SK-N-SH (cell line): ENCODE results near the gene CBFA2T2. TPM values are rescaled to one million over a fixed set of nuclear protein-coding genes. Genes with fewer than 3 reads are reported as not detected.

Experiments
- CTCF ChIA-PET: fragments of 300-600, 350-600 bp; formaldehyde crosslinking; extraction: SDS; loops from one replicate; lab custom pipeline; 2021; lab: Yijun Ruan, JAX
- POLR2A ChIA-PET: fragments of 350-600 bp; sonication (Branson Sonifier 250); formaldehyde crosslinking; extraction: SDS; loops from one replicate; lab custom pipeline; 2020; ENCODE audit warnings: antibody characterized with exemption, inconsistent platforms; lab: Yijun Ruan, JAX
- DNase-seq: peaks from one replicate; pipeline ENCODE4 v3.0.0; 2012
- H2AFZ ChIP-seq: fragments of 200-600 bp; sonication (generic); 2 replicates; pipeline ENCODE4 v1.8.1; 2016; ENCODE audit warnings: antibody characterized with exemption, mild to moderate bottlenecking, low read depth
- H3F3A ChIP-seq: fragments of 200-600 bp; sonication (generic); replicated peaks from 2 replicates; pipeline ENCODE3; 2016; ENCODE audit warnings: antibody characterized with exemption, mild to moderate bottlenecking; ENCODE audit not compliant: insufficient read depth
- H3K27ac ChIP-seq, 2 experiments: fragments of 200-500 bp in 1 of 2; fragments of 200-600 bp in 1 of 2; sonication (Bioruptor generic) in 1 of 2; sonication (generic), shearing (Covaris generic) in 1 of 2; 2 replicates each; pipeline versions ENCODE4 v1.5.1 to v1.6.1; 2014 to 2016; ENCODE audit warnings: low read depth in 2 of 2, inconsistent platforms in 1 of 2, low read length in 1 of 2, mild to moderate bottlenecking in 1 of 2, mixed read lengths in 1 of 2
- H3K27me3 ChIP-seq: fragments of 200-600 bp; sonication (generic), shearing (Covaris generic); 2 replicates; pipeline ENCODE4 v1.6.1; 2016; ENCODE audit warnings: mixed run types; ENCODE audit not compliant: insufficient read depth
- H3K36me3 ChIP-seq, 2 experiments: fragments of 200-500 bp in 1 of 2; fragments of 200-600 bp in 1 of 2; sonication (Bioruptor generic) in 1 of 2; sonication (generic) in 1 of 2; replicated peaks in 1 of 2; 2 replicates each; pipeline versions ENCODE3 to v1.5.1; 2014 to 2016; ENCODE audit warnings: low read length in 1 of 2, mild to moderate bottlenecking in 1 of 2; ENCODE audit not compliant: insufficient read depth in 2 of 2, control insufficient read depth in 1 of 2
- H3K4me1 ChIP-seq, 2 experiments: fragments of 200-500 bp in 1 of 2; fragments of 200-600 bp in 1 of 2; sonication (Bioruptor generic) in 1 of 2; sonication (generic), shearing (Covaris generic) in 1 of 2; 2 replicates each; pipeline versions ENCODE4 v1.5.1 to v1.6.1; 2014 to 2016; ENCODE audit warnings: low read depth in 1 of 2, low read length in 1 of 2, mixed run types in 1 of 2; ENCODE audit not compliant: insufficient read depth in 2 of 2, control insufficient read depth in 1 of 2
- H3K4me2 ChIP-seq: fragments of 200-600 bp; sonication (generic), shearing (Covaris generic); 2 replicates; pipeline ENCODE4 v1.6.1; 2017; ENCODE audit warnings: mixed run types
- H3K4me3 ChIP-seq, 2 experiments: fragments of 200-500 bp in 1 of 2; fragments of 200-600 bp in 1 of 2; sonication (Bioruptor generic) in 1 of 2; sonication (generic), shearing (Covaris generic) in 1 of 2; 2 replicates each; pipeline versions ENCODE4 v1.5.1 to v1.8.1; 2014 to 2016; ENCODE audit warnings: low read depth in 2 of 2, inconsistent platforms in 1 of 2, low read length in 1 of 2, mild to moderate bottlenecking in 1 of 2, mixed read lengths in 1 of 2, moderate library complexity in 1 of 2
- H3K79me2 ChIP-seq: fragments of 200-600 bp; sonication (generic); 2 replicates; pipeline ENCODE4 v1.8.1; 2017; ENCODE audit warnings: mild to moderate bottlenecking; ENCODE audit not compliant: insufficient read depth
- H3K9ac ChIP-seq: fragments of 200-600 bp; sonication (generic); 2 replicates; pipeline ENCODE4 v1.6.1; 2017; ENCODE audit warnings: mixed run types
- H3K9me2 ChIP-seq: fragments of 200-600 bp; sonication (generic); 2 replicates; pipeline ENCODE4 v1.6.1; 2017; ENCODE audit warnings: mixed run types
- H3K9me3 ChIP-seq: fragments of 200-600 bp; sonication (generic); 2 replicates; pipeline ENCODE4 v1.6.1; 2017; ENCODE audit warnings: mixed run types, mild to moderate bottlenecking, moderate library complexity
- H4K20me1 ChIP-seq: fragments of 200-600 bp; sonication (generic); 2 replicates; pipeline ENCODE4 v1.6.1; 2017; ENCODE audit warnings: mild to moderate bottlenecking, mixed run types; ENCODE audit not compliant: insufficient read depth
- EP300 ChIP-seq, 2 experiments: IDR thresholded peaks; 2 replicates each; pipeline versions ENCODE4 v1.4.0 to v1.6.1; 2012; ENCODE audit warnings: borderline replicate concordance in 1 of 2, low read depth in 1 of 2, low read length in 1 of 2
- EZH2phosphoT487 ChIP-seq: fragments of 200-600 bp; sonication (generic); IDR thresholded peaks from 2 replicates; pipeline ENCODE4 v1.6.1; 2017; ENCODE audit warnings: low read depth, mixed run types, mild to moderate bottlenecking, antibody characterized with exemption, moderate library complexity, borderline replicate concordance
- FOSL2 ChIP-seq: IDR thresholded peaks from 2 replicates; pipeline ENCODE4 v1.4.0; 2012; ENCODE audit warnings: low read depth, mild to moderate bottlenecking, moderate library complexity, borderline replicate concordance
- FOXJ3 ChIP-seq: sonication (generic); formaldehyde crosslinking; IDR thresholded peaks from 2 replicates; pipeline ENCODE4 v1.5.1; 2020; ENCODE audit warnings: mild to moderate bottlenecking, missing genetic modification reagents
- GABPA ChIP-seq: IDR thresholded peaks from 2 replicates; pipeline ENCODE4 v1.4.0; 2012; ENCODE audit warnings: low read depth, mild to moderate bottlenecking
- GATA2 ChIP-seq: sonication (generic); formaldehyde crosslinking; IDR thresholded peaks from 2 replicates; pipeline ENCODE4 v1.5.0; 2020; ENCODE audit warnings: mild to moderate bottlenecking, missing genetic modification reagents
- MEF2A ChIP-seq: IDR thresholded peaks from 2 replicates; pipeline ENCODE4 v1.4.0; 2012; ENCODE audit warnings: low read depth, borderline replicate concordance
- POLR2AphosphoS5 ChIP-seq: IDR thresholded peaks from 2 replicates; pipeline ENCODE4 v1.6.1; 2012; ENCODE audit warnings: low read depth, low read length
- RAD21 ChIP-seq: IDR thresholded peaks from 2 replicates; pipeline ENCODE4 v1.6.1; 2012; ENCODE audit warnings: mild to moderate bottlenecking, low read length
- RFX5 ChIP-seq: IDR thresholded peaks from 2 replicates; pipeline ENCODE4 v1.6.1; 2012; ENCODE audit warnings: mild to moderate bottlenecking, improper control_type of control experiment, low read length
- SMC3 ChIP-seq: IDR thresholded peaks from 2 replicates; pipeline ENCODE4 v1.6.1; 2012; ENCODE audit warnings: low read depth, low read length, improper control_type of control experiment
- TAF1 ChIP-seq: IDR thresholded peaks from 2 replicates; pipeline ENCODE4 v1.6.1; 2012; ENCODE audit warnings: low read depth, mild to moderate bottlenecking, low read length, moderate library complexity, borderline replicate concordance
- TCF12 ChIP-seq: IDR thresholded peaks from 2 replicates; pipeline ENCODE4 v1.4.0; 2012
- WGBS: methylation state at CpG from one replicate; pipeline ENCODE4 v1.1.6; 2017; ENCODE audit warnings: low lambda C conversion rate; 5-methylcytosine and 5-hydroxymethylcytosine counted together
- polyA plus RNA-seq, 3 experiments: library from polyadenylated mRNA; depleted of rRNA; stranded (reverse); fragments of >200 nt; gene quantifications; 2 replicates each; pipeline ENCODE4 v1.2.3, GENCODE V29; 2012
- TF ChIP-seq, protein P1 (sequence below): IDR thresholded peaks from 2 replicates; pipeline ENCODE4 v1.4.0; 2012; ENCODE audit warnings: low read depth, borderline replicate concordance
- TF ChIP-seq, protein P2 (sequence below): IDR thresholded peaks from 2 replicates; pipeline ENCODE4 v1.4.0; 2012; ENCODE audit warnings: low read depth, borderline replicate concordance
- TF ChIP-seq, protein P3 (sequence below): fragments of 200-600 bp; sonication (generic); IDR thresholded peaks from 2 replicates; pipeline ENCODE4 v1.6.1; 2017; ENCODE audit warnings: antibody characterized with exemption, mild to moderate bottlenecking, moderate library complexity
- TF ChIP-seq, protein P4 (sequence below): IDR thresholded peaks from 2 replicates; pipeline ENCODE4; 2012
- TF ChIP-seq, protein P5 (sequence below): IDR thresholded peaks from 2 replicates; pipeline ENCODE4 v1.4.0; 2012; ENCODE audit warnings: low read depth

CBFA2T2 gene
- polyA plus RNA-seq, 1 of the 3 experiments (the other 2 are of a cell fraction), result 11.0 TPM

DNA sequence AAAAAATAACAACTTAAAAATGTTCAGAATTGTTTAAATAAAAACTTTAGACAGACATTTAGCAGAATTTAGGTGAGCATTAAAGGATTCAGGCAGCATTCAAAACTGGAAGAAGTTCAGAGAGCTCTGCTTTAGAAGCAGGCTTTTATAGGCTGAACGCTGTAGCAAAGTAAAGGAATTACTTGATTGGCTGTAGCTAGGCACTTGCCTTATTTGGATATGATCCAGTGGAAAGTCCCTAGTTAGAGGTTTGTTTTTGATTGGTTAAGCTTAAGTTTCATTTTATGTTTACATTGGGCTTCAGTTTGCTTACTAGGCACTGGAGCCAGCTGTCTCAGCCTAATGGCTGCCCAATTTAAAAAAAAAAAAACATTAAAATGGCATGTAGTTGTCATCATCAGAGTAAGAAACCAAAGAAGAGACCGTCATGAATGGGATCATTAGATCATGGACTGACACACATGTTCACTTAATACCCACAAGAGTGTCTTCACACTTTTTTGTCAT, 65.1 kb downstream of the CBFA2T2 start:
- peaks cover 0 to 16% of the 10 kb centered on the region in 2 experiments for H3K36me3 ChIP-seq
- POLR2A ChIA-PET, result no interaction called here
- 36% methylated on average over 2 of the region's 2 CpGs for WGBS
- H3K4me2 ChIP-seq, result 0 out of 2 replicates have a peak overlapping the region, but pooled peaks have one; percentile 17
- no peaks in the 10 kb centered on the region; the same call in 1 of the 2 replicates for H3K79me2 ChIP-seq
- CTCF ChIA-PET, result no interaction called here
- H3K9me2 ChIP-seq, result no peaks in the 10 kb centered on the region
- no peak overlapping the region for H3K4me3 ChIP-seq
- H3K27ac ChIP-seq, result peak overlapping the region; percentile 53 to 65
- no peaks in the 10 kb centered on the region for H3K9me3 ChIP-seq
- no peak for DNase-seq
- peaks cover 4 to 8% of the 10 kb centered on the region in 2 experiments for H3K4me1 ChIP-seq
- H2AFZ ChIP-seq, result no peak overlapping the region
- no peaks in the 10 kb centered on the region for H4K20me1 ChIP-seq
- H3F3A ChIP-seq, result peaks cover 25% of the 10 kb centered on the region
- no peak overlapping the region; the same call in 1 of the 2 replicates for H3K9ac ChIP-seq
- no peaks in the 10 kb centered on the region for H3K27me3 ChIP-seq
- TF ChIP-seq, protein P1, sequence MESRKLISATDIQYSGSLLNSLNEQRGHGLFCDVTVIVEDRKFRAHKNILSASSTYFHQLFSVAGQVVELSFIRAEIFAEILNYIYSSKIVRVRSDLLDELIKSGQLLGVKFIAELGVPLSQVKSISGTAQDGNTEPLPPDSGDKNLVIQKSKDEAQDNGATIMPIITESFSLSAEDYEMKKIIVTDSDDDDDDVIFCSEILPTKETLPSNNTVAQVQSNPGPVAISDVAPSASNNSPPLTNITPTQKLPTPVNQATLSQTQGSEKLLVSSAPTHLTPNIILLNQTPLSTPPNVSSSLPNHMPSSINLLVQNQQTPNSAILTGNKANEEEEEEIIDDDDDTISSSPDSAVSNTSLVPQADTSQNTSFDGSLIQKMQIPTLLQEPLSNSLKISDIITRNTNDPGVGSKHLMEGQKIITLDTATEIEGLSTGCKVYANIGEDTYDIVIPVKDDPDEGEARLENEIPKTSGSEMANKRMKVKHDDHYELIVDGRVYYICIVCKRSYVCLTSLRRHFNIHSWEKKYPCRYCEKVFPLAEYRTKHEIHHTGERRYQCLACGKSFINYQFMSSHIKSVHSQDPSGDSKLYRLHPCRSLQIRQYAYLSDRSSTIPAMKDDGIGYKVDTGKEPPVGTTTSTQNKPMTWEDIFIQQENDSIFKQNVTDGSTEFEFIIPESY, result no peak
- TF ChIP-seq, protein P2, sequence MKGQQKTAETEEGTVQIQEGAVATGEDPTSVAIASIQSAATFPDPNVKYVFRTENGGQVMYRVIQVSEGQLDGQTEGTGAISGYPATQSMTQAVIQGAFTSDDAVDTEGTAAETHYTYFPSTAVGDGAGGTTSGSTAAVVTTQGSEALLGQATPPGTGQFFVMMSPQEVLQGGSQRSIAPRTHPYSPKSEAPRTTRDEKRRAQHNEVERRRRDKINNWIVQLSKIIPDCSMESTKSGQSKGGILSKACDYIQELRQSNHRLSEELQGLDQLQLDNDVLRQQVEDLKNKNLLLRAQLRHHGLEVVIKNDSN, result no peak
- TF ChIP-seq GATA2 (CRISPR knock-in tag) (no peak), EP300 (IDR thresholded peaks at IDR 0.05; ENCODE audit: borderline replicate concordance in 1 of 2, low read depth in 1 of 2, low read length in 1 of 2) (no peak), TCF12 (no peak), FOSL2 (no peak), FOXJ3 (CRISPR knock-in tag) (no peak), RFX5 (no peak), POLR2AphosphoS5 (no peak), SMC3 (no peak), TAF1 (no peak), RAD21 (no peak), MEF2A (no peak), GABPA (no peak), EZH2phosphoT487 (no peak)
- TF ChIP-seq, protein P3, sequence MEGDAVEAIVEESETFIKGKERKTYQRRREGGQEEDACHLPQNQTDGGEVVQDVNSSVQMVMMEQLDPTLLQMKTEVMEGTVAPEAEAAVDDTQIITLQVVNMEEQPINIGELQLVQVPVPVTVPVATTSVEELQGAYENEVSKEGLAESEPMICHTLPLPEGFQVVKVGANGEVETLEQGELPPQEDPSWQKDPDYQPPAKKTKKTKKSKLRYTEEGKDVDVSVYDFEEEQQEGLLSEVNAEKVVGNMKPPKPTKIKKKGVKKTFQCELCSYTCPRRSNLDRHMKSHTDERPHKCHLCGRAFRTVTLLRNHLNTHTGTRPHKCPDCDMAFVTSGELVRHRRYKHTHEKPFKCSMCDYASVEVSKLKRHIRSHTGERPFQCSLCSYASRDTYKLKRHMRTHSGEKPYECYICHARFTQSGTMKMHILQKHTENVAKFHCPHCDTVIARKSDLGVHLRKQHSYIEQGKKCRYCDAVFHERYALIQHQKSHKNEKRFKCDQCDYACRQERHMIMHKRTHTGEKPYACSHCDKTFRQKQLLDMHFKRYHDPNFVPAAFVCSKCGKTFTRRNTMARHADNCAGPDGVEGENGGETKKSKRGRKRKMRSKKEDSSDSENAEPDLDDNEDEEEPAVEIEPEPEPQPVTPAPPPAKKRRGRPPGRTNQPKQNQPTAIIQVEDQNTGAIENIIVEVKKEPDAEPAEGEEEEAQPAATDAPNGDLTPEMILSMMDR, result no peak
- TF ChIP-seq, protein P4, sequence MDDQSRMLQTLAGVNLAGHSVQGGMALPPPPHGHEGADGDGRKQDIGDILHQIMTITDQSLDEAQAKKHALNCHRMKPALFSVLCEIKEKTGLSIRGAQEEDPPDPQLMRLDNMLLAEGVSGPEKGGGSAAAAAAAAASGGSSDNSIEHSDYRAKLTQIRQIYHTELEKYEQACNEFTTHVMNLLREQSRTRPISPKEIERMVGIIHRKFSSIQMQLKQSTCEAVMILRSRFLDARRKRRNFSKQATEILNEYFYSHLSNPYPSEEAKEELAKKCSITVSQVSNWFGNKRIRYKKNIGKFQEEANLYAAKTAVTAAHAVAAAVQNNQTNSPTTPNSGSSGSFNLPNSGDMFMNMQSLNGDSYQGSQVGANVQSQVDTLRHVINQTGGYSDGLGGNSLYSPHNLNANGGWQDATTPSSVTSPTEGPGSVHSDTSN, result no peak
- TF ChIP-seq, protein P5, sequence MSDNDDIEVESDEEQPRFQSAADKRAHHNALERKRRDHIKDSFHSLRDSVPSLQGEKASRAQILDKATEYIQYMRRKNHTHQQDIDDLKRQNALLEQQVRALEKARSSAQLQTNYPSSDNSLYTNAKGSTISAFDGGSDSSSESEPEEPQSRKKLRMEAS, result no peak
